Skeletal muscle tissue (tissue), 4 donors: ENCODE results near the gene C11orf24. TPM values are rescaled to one million over a fixed set of nuclear protein-coding genes. Genes with fewer than 3 reads are reported as not detected.
A peak's percentile ranks its signal among the peaks of the same experiment; 100 is the strongest.

Experiments used
- H3K27ac ChIP-seq: one replicate; pipeline ENCODE4 v1.7.0; 2013; ENCODE audit warnings: mild to moderate bottlenecking, low read depth, low read length, inconsistent platforms
- H3K27me3 ChIP-seq, 3 donors: one replicate each; pipeline ENCODE4 v1.7.0; 2013; ENCODE audit warnings: low read length in 3 of 3; ENCODE audit not compliant: control insufficient read depth in 3 of 3, insufficient read depth in 3 of 3
- H3K36me3 ChIP-seq, 3 donors: one replicate each; pipeline ENCODE4 v1.7.0; 2013; ENCODE audit warnings: low read length in 3 of 3; ENCODE audit not compliant: control insufficient read depth in 3 of 3, insufficient read depth in 3 of 3
- H3K4me1 ChIP-seq, 3 donors: one replicate each; pipeline ENCODE4 v1.7.0; 2013; ENCODE audit warnings: low read length in 3 of 3, mild to moderate bottlenecking in 3 of 3; ENCODE audit not compliant: control insufficient read depth in 3 of 3, insufficient read depth in 3 of 3
- H3K4me3 ChIP-seq, 3 donors: one replicate each; pipeline ENCODE4 v1.7.0; 2013; ENCODE audit warnings: low read length in 3 of 3
- H3K9ac ChIP-seq, 3 donors: one replicate each; pipeline ENCODE4 v1.7.0; 2013; ENCODE audit warnings: low read length in 3 of 3, mild to moderate bottlenecking in 3 of 3, moderate library complexity in 2 of 3, low read depth in 1 of 3
- H3K9me3 ChIP-seq, 3 donors: one replicate each; pipeline ENCODE4 v1.7.0; 2013; ENCODE audit warnings: low read length in 3 of 3; ENCODE audit not compliant: control insufficient read depth in 3 of 3
- total RNA-seq: library from RNA; depleted of rRNA; stranded (reverse); fragments of >200 nt; gene quantifications from one replicate; pipeline ENCODE4 v1.2.3, GENCODE V29; 2014
- donor health status: Osteomylitis.

The C11orf24 gene
- 12.0 TPM for total RNA-seq

DNA sequence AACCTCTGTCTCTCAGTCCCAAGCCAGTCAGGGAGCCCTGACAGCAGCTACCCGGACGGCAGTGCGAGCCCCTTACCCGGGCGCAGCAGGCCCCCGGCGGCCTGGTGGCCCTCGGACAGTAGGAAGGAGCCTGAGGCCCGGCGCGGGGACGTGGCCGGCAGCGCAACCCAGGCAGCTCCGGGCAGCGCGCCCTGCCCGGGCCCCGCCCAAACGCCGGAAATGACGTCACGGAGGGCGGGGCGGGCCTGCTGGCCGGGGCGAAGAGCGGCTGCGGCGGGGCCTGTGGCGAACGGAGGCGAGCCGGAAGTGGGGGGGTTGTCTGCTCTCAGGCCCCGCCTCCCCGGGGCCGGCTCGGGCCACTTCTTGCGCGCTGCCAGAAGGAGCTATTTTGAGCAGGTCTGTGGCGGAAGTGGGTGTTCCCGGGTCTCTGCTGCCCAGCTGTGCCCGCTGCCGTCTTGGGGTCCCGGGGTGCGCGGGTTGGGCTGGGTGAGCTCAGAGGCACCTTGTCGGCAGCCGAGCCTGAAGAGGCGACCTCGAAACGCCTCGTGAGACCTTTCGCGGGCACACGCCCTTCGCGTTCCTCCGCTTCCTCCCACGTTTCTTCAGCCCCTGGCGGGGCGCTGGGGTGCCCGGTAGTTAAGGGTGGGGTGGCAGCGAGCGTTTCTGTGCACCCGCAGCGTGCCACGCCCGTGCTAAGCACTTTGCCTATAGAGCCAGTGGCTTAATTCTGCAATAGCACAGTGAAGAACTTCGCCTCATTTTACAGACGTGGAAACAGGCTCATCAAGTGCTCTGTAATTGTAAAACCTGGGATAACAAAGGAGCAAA, at the start of gene C11orf24:
Gene C11orf24 (minus strand): TSS at position 193 of the 828 bp plus-strand sequence. CDS start 8,206 bp downstream, outside the sequence.
- H3K27ac ChIP-seq, result peak within 1 kb of the TSS; percentile 96
- H3K9ac ChIP-seq, result peak within 1 kb of the TSS; percentile 88 to 97 (median 88)
- no peaks in the 10 kb centered on the region for H3K9me3 ChIP-seq
- peak within 1 kb of the TSS; percentile 88 to 96 (median 88) for H3K4me3 ChIP-seq
- H3K4me1 ChIP-seq, result peaks cover 19 to 48% (median 25%) of the 10 kb centered on the region in 3 donors
- peaks cover 10 to 13% (median 11%) of the 10 kb centered on the region in 3 donors for H3K36me3 ChIP-seq
- no peaks in the 10 kb centered on the region for H3K27me3 ChIP-seq

GRCh38 chr11:68317147-68317785, 45.5 kb upstream of the C11orf24 start:
- H3K9ac ChIP-seq, result peak overlapping the region in 1 of 3 donors; percentile 33
- peaks cover 48 to 50% (median 49%) of the 10 kb centered on the region in 3 donors for H3K4me1 ChIP-seq
- H3K27ac ChIP-seq, result no peak overlapping the region
- H3K4me3 ChIP-seq, result no peak overlapping the region
- H3K36me3 ChIP-seq, result no peaks in the 10 kb centered on the region
- no peaks in the 10 kb centered on the region for H3K27me3 ChIP-seq
- no peaks in the 10 kb centered on the region for H3K9me3 ChIP-seq

- H3K4me1 ChIP-seq, result peaks cover 38 to 41% (median 38%) of the 10 kb centered on the region in 3 donors
- peak overlapping the region; percentile 71 for H3K27ac ChIP-seq
- no peaks in the 10 kb centered on the region for H3K9me3 ChIP-seq
- H3K36me3 ChIP-seq, result no peaks in the 10 kb centered on the region
- peak overlapping the region; percentile 27 to 79 (median 77) for H3K4me3 ChIP-seq
- H3K27me3 ChIP-seq, result no peaks in the 10 kb centered on the region
- H3K9ac ChIP-seq, result peak overlapping the region in 2 of 3 donors; percentile 65 to 82
Observed at GRCh38 chr11:68315171-68315920, 43.6 kb upstream of the C11orf24 start.

DNA sequence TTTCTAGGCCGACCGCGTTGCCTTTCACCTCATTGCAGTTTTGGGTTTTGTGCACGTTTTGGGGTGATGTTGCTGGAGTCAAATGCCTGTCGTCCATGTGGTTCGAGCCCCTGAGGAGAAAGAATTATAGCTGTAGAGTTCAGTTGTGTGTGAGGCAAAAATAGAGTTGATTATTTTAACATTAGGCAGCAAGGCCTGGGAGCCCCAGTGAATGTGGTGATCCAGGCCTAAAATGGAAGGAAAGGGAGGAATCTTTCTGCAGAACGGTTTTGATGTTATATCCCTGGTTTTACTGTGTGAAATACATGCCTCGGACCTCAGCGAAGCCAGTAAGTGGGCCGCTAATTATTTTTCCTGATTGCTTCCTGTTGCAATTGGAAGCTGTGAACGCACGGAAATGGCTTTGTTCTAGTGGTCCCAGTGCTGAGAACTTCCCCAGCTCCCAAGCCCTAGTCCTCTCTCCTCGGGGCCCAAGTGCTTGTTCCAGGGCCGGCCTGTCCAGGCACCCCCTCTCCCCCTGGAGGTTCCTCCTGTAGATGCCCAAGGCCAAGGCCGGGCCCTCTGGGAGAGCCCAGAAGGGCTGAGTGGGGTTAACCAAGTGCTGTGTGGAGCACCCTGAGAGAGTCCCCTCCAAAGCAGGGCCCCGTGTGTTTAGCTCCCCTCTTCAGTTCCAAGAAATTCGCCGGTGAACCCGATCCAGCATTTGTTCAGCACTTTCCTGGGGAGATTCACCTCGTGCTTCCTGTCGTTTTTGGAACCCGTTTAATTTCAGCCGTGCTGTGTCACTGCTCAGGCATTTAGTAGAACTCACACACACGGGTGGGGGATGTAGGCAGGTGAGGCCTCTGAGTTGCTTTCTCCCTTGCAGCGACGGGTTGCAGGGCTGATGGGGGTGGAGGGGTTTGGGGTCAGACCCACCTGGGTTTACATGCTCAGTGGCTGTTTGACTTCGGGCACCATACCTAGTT, 42.7 kb upstream of the C11orf24 start:
- Histone ChIP-seq H3K36me3 (no peaks in the 10 kb centered on the region), H3K27me3 (no peaks in the 10 kb centered on the region), H3K9ac (peak overlapping the region; percentile 65 to 89 (median 82)), H3K4me1 (peaks cover 38 to 41% (median 38%) of the 10 kb centered on the region in 3 donors), H3K27ac (peak overlapping the region; percentile 71), H3K4me3 (peak overlapping the region; percentile 74 to 79 (median 77)), H3K9me3 (no peaks in the 10 kb centered on the region)

GRCh38 chr11:68313574-68314202, 41.9 kb upstream of the C11orf24 start:
- H3K4me1 ChIP-seq, result peaks cover 38 to 41% (median 38%) of the 10 kb centered on the region in 3 donors
- peak overlapping the region; percentile 71 for H3K27ac ChIP-seq
- peak overlapping the region; percentile 74 to 79 (median 77) for H3K4me3 ChIP-seq
- H3K27me3 ChIP-seq, result no peaks in the 10 kb centered on the region
- H3K36me3 ChIP-seq, result no peaks in the 10 kb centered on the region
- H3K9me3 ChIP-seq, result no peaks in the 10 kb centered on the region
- peak overlapping the region; percentile 53 to 89 (median 82) for H3K9ac ChIP-seq

- H3K36me3 ChIP-seq, result no peaks in the 10 kb centered on the region
- no peaks in the 10 kb centered on the region for H3K27me3 ChIP-seq
- H3K9me3 ChIP-seq, result no peaks in the 10 kb centered on the region
- peak overlapping the region; percentile 53 to 89 (median 82) for H3K9ac ChIP-seq
- H3K4me3 ChIP-seq, result peak overlapping the region; percentile 74 to 79 (median 77)
- peaks cover 43 to 45% (median 44%) of the 10 kb centered on the region in 3 donors for H3K4me1 ChIP-seq
- H3K27ac ChIP-seq, result peak overlapping the region; percentile 71
Observed at GRCh38 chr11:68312780-68313573, 41.2 kb upstream of the C11orf24 start.

DNA sequence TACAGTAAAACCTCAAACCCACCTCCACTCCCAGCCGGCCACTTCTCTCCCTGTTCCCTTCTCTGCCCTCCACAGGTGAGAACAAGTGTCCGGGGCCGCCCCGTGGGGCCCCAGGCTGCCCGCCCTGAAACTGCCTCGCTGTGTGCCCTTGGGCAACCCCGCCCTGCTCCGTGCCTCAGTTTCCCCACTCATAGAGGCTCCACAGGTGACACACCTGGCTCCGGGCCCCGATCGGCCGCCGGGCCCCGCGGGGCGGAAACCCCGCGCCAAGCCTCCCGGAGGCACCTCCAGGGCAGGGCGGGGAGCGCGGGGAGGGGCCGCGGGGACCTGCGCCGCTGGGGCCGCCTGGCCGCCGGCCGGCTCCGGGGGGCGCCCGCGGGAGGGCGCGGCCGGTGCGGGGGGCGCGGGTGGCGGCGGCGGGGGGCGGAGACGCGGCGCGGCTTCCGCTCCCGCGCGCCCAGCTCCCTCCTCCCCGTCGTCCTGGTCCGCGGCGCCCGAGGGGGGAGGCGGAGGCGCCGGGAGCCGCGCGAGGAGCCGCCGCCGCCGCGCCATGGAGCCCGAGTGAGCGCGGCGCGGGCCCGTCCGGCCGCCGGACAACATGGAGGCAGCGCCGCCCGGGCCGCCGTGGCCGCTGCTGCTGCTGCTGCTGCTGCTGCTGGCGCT, 40.5 kb upstream of the C11orf24 start, which contains the start of gene LRP5:
Gene LRP5 (plus strand): TSS at position 475 of the 663 bp plus-strand sequence. CDS start 124 bp downstream, at position 599.
- Histone ChIP-seq H3K27me3 (no peaks in the 10 kb centered on the region), H3K9me3 (no peaks in the 10 kb centered on the region), H3K4me1 (peaks cover 41 to 43% (median 43%) of the 10 kb centered on the region in 3 donors), H3K36me3 (no peaks in the 10 kb centered on the region), H3K27ac (peak within 1 kb of the TSS; percentile 71), H3K9ac (peak within 1 kb of the TSS; percentile 53 to 89 (median 82)), H3K4me3 (peak within 1 kb of the TSS; percentile 74 to 79 (median 77))
